ENCODE measurements around the gene PCDHA8.
"Not testable (repeated sequence)": the region's sequence is repeated elsewhere in the genome, so short reads cannot be mapped to it uniquely, and the experiment has no call there.

Gene PCDHA8, protein sequence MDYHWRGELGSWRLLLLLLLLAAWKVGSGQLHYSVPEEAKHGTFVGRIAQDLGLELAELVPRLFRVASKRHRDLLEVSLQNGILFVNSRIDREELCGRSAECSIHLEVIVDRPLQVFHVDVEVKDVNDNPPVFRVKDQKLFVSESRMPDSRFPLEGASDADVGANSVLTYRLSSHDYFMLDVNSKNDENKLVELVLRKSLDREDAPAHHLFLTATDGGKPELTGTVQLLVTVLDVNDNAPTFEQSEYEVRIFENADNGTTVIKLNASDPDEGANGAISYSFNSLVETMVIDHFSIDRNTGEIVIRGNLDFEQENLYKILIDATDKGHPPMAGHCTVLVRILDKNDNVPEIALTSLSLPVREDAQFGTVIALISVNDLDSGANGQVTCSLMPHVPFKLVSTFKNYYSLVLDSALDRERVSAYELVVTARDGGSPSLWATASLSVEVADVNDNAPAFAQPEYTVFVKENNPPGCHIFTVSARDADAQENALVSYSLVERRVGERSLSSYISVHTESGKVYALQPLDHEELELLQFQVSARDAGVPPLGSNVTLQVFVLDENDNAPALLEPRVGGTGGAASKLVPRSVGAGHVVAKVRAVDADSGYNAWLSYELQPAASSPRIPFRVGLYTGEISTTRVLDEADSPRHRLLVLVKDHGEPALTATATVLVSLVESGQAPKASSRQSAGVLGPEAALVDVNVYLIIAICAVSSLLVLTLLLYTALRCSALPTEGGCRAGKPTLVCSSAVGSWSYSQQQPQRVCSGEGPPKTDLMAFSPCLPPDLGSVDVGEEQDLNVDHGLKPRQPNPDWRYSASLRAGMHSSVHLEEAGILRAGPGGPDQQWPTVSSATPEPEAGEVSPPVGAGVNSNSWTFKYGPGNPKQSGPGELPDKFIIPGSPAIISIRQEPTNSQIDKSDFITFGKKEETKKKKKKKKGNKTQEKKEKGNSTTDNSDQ

DNA sequence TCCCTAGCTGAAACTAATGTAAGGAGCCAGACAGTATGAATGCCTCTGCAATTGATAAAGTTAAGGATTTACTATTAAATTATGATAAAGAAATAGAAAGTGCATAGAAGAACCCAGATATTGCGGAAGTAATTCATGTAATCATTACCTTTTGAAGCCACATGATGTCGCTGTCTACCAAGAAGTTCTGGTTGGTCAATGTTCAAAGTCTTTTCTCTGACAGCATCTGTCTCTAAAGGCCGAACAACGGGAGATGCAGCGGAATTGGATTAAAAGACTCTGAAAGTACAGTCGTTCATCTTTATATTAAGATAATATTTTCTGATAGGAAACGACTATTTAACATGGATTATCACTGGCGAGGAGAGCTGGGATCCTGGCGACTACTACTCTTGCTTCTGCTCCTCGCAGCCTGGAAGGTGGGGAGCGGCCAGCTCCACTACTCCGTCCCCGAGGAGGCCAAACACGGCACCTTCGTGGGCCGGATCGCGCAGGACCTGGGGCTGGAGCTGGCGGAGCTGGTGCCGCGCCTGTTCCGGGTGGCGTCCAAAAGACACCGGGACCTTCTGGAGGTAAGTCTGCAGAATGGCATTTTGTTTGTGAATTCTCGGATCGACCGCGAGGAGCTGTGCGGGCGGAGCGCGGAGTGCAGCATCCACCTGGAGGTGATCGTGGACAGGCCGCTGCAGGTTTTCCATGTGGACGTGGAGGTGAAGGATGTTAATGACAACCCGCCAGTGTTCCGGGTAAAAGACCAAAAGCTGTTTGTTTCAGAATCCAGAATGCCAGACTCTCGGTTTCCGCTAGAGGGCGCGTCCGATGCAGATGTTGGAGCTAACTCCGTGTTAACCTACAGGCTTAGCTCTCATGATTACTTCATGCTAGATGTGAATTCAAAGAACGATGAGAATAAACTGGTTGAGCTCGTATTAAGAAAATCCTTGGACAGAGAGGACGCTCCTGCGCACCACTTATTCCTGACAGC lies at the start of gene PCDHA8:
Gene PCDHA8 (plus strand): TSS at position 210 of the 985 bp plus-strand sequence. CDS start 135 bp downstream, at position 345.
- peak; percentile 32 for DNase-seq

DNA sequence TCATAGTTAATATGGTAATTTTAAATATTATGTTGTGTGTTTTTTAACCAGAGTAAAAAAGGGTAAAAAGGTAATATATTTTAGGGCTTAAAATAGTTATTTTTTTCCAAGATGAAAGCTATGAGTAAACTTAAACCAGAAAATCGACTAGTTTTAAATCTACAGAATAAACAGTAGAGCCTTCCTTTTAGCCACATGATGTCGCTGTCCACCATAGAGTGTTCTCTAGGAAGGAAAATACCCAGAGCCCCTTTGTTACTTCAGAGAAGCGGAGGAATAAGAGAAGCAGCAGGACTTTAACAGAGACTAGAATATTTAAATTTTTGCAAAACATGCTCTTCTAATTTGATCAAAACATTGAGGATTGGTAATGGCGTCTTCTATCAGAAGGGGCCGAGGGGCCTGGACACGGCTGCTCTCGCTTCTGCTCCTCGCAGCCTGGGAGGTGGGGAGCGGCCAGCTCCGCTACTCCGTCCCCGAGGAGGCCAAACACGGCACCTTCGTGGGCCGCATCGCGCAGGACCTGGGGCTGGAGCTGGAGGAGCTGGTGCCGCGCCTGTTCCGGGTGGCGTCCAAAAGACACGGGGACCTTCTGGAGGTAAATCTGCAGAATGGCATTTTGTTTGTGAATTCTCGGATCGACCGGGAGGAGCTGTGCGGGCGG lies 46.3 kb upstream of the PCDHA8 start, which contains the start of gene PCDHA2:
Gene PCDHA2 (plus strand): TSS at position 258 of the 664 bp plus-strand sequence.
- DNase-seq: no peak

DNA sequence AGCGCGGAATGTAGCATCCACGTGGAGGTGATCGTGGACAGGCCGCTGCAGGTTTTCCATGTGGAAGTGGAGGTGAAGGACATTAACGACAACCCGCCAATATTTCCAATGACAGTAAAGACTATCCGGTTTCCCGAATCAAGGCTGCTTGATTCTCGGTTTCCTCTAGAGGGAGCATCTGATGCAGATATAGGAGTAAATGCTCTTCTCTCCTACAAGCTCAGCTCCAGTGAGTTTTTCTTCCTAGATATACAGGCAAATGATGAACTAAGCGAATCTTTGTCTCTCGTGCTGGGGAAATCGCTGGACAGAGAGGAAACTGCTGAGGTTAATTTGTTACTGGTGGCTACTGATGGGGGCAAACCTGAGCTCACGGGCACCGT lies 45.7 kb upstream of the PCDHA8 start:
- DNase-seq: no peak

DNA sequence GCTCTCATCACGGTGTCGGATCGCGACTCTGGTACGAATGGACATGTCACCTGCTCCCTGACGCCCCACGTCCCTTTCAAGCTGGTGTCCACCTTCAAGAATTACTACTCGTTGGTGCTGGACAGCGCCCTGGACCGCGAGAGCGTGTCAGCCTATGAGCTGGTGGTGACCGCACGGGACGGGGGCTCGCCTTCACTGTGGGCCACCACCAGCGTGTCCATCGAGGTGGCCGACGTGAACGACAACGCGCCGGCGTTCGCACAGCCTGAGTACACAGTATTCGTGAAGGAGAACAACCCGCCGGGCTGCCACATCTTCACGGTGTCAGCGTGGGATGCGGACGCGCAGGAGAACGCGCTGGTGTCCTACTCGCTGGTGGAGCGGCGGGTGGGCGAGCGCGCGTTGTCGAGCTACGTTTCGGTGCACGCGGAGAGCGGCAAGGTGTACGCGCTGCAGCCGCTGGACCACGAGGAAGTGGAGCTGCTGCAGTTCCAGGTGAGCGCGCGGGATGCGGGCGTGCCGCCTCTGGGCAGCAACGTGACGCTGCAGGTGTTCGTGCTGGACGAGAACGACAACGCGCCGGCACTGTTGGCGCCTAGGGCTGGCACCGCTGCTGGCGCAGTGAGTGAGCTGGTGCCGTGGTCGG lies 44.8 kb upstream of the PCDHA8 start:
- not testable (repeated sequence) for DNase-seq

DNA sequence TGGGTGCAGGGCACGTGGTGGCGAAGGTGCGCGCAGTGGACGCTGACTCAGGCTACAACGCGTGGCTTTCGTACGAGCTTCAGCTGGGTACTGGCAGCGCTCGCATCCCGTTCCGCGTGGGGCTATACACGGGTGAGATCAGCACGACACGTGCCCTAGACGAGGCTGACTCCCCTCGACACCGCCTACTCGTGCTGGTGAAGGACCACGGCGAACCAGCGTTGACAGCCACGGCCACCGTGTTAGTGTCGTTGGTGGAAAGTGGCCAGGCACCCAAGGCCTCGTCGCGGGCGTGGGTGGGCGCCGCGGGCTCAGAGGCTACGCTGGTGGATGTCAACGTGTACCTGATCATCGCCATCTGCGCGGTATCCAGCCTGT lies 44.3 kb upstream of the PCDHA8 start:
- DNase-seq: no peak

DNA sequence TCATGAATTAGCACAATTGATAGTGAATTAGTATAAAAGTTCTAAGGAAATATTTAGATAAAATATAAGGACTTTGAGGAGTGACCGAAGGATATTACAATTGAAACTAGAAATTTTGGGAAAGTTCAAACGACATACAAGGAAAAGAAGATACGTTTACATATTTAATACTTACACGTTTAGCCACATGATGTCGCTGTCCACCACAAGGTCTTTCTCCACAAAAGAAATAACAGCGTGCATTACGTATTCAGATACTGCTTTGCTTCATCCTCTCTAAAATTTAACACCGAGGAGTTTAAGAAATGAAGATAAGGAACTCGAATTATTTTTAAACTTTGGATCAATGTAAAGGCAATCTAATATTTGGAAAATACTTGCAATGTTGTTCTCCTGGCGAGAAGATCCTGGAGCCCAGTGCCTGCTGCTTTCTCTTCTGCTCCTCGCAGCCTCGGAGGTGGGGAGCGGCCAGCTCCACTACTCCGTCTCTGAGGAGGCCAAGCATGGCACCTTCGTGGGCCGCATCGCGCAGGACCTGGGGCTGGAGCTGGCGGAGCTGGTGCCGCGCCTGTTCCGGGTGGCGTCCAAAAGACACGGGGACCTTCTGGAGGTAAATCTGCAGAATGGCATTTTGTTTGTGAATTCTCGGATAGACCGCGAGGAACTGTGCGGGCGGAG lies 40.0 kb upstream of the PCDHA8 start, which contains the start of gene PCDHA3:
Gene PCDHA3 (plus strand): TSS at position 242 of the 678 bp plus-strand sequence.
- DNase-seq: peak; percentile 34

DNA sequence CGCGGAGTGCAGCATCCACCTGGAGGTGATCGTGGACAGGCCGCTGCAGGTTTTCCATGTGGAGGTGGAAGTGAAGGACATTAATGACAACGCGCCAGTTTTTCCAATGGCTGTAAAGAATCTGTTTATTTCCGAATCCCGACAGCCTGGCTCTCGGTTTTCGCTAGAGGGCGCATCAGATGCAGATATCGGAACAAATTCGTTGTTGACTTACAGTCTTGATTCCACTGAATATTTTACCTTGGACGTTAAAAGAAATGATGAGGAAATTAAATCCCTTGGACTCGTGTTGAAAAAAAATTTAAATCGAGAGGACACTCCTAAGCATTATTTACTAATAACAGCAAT lies 39.5 kb upstream of the PCDHA8 start:
- DNase-seq: peak; percentile 1

DNA sequence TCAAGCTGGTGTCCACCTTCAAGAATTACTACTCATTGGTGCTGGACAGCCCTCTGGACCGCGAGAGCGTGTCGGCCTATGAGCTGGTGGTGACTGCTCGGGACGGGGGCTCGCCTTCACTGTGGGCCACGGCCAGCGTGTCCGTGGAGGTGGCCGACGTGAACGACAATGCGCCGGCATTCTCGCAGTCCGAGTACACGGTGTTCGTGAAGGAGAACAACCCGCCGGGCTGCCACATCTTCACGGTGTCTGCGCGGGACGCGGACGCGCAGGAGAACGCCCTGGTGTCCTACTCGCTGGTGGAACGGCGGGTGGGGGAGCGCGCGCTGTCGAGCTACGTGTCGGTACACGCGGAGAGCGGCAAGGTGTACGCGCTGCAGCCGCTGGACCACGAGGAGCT lies 38.6 kb upstream of the PCDHA8 start:
- not testable (repeated sequence) for DNase-seq

DNA sequence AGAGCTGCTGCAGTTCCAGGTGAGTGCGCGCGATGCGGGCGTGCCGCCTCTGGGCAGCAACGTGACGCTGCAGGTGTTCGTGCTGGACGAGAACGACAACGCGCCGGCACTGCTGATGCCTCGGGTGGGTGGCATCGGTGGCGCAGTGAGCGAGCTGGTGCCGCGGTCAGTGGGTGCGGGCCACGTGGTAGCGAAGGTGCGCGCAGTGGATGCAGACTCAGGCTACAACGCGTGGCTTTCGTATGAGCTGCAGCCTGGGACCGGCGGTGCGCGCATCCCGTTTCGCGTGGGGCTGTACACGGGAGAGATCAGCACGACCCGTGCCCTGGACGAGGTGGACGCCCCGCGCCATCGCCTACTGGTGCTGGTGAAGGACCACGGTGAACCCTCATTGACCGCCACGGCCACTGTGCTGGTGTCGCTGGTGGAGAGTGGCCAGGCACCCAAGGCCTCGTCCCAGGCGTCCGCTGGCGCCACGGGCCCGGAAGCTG lies 38.2 kb upstream of the PCDHA8 start:
- no peak for DNase-seq

DNA sequence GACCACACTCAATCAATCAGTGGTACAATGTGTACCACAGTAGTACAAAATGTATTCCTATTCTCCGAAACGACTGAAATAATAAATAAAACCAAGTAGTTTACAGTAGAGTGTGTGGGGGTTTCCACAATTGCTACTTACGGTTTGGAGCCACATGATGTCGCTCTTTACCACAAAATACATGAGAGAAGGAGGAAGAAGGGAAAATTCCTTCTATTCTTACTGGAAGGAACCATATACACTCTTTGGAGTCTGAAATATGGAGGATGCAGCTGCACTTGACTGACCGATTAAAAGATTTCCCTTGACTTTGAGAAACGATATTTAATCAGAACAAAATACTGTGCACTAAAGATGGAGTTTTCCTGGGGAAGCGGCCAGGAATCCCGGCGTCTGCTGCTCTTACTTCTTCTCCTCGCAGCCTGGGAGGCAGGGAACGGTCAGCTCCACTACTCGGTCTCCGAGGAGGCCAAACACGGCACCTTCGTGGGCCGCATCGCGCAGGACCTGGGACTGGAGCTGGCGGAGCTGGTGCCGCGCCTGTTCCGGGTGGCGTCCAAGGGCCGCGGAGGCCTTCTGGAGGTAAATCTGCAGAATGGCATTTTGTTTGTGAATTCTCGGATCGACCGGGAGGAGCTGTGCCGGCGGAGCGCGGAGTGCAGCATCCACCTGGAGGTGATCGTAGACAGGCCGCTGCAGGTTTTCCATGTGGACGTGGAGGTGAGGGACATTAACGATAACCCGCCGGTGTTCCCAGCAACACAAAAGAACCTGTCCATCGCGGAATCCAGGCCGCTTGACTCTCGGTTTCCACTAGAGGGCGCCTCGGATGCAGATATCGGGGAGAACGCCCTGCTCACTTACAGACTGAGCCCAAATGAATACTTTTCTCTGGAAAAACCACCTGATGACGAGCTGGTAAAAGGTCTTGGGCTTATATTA lies 33.9 kb upstream of the PCDHA8 start, which contains the start of gene PCDHA4:
Gene PCDHA4 (plus strand): TSS at position 235 of the 942 bp plus-strand sequence.
- DNase-seq: peak; percentile 27

DNA sequence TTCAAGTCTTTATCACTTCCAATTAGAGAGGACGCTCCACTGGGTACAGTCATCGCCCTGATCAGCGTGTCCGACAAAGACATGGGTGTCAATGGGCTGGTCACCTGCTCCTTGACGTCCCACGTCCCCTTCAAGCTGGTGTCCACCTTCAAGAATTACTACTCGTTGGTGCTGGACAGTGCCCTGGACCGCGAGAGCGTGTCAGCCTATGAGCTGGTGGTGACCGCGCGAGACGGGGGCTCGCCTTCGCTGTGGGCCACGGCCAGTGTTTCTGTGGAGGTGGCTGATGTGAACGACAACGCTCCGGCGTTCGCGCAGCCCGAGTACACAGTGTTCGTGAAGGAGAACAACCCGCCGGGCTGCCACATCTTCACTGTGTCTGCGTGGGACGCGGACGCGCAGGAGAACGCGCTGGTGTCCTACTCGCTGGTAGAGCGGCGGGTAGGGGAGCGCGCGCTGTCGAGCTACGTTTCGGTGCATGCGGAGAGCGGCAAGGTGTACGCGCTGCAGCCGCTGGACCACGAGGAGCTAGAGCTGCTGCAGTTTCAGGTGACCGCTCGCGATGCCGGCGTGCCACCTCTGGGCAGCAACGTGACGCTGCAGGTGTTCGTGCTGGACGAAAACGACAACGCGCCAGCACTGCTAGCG lies 32.6 kb upstream of the PCDHA8 start:
- DNase-seq: not testable (repeated sequence)

DNA sequence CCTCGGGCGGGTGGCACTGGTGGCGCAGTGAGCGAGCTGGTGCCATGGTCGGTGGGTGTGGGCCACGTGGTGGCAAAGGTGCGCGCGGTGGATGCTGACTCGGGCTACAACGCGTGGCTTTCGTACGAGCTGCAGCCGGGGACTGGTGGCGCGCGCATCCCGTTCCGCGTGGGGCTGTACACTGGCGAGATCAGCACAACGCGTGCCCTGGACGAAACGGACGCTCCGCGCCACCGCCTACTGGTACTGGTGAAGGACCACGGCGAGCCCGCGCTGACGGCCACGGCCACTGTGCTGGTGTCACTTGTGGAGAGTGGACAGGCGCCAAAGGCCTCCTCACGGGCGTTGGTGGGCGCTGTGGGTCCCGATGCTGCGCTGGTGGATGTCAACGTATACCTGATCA lies 32.1 kb upstream of the PCDHA8 start:
- DNase-seq: no peak

DNA sequence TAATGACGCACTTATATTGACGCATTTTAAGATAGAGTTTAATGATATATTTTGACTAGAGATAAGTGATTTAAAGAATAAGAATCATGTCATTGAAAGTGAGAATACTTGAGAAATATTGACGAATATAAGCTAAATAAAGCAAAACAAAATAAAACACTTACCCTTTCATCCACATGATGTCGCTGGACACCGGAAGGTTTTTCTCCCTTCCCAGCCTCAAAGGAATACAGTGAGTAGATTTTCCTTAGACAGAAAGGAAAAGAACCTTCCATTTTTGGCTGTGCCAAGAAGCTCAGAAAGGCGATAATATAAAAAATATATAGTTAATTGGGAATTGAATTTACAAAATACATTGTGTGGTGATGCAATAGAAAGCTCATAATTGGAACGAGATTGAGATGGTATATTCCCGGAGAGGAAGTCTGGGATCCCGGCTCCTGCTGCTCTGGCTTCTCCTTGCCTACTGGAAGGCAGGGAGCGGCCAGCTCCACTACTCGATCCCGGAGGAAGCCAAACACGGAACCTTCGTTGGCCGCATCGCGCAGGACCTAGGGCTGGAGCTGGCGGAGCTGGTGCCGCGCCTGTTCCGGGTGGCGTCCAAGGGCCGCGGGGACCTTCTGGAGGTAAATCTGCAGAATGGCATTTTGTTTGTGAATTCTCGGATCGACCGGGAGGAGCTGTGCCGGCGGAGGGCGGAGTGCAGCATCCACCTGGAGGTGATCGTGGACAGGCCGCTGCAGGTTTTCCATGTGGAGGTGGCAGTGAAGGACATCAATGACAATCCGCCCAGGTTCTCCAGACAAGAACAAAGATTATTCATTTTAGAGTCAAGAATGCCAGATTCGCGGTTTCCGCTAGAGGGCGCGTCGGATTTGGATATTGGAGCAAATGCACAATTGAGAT lies 19.4 kb upstream of the PCDHA8 start, which contains the start of gene PCDHA5:
Gene PCDHA5 (plus strand): TSS at position 239 of the 906 bp plus-strand sequence.
- no peak for DNase-seq

DNA sequence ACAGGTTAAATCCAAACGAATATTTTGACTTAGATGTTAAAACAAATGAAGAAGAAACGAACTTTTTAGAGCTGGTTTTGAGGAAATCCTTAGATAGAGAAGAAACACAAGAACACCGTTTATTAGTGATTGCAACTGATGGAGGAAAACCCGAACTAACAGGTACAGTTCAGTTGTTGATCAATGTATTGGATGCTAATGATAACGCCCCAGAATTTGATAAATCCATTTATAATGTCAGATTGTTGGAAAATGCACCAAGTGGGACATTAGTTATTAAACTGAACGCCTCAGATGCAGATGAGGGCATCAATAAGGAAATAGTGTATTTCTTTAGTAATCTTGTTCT lies 18.7 kb upstream of the PCDHA8 start:
- no peak for DNase-seq

DNA sequence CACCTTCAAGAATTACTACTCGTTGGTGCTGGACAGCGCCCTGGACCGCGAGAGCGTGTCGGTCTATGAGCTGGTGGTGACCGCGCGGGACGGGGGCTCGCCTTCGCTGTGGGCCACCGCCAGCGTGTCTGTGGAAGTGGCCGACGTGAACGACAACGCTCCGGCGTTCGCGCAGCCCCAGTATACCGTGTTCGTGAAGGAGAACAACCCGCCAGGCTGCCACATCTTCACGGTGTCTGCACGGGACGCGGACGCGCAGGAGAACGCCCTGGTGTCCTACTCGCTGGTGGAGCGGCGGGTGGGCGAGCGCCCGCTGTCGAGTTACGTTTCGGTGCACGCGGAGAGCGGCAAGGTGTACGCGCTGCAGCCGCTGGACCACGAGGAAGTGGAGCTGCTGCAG lies 18.0 kb upstream of the PCDHA8 start:
- not testable (repeated sequence) for DNase-seq

DNA sequence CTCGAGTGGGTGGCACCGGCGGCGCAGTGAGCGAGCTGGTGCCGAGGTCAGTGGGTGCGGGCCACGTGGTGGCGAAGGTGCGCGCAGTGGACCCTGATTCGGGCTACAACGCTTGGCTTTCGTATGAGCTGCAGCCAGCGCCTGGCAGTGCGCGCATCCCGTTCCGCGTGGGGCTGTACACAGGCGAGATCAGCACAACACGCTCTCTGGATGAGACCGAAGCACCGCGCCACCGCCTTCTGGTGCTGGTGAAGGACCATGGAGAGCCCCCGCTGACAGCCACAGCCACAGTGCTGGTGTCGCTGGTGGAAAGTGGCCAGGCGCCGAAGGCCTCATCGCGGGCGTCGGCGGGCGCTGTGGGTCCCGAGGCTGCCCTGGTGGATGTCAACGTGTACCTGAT lies 17.5 kb upstream of the PCDHA8 start:
- no peak for DNase-seq

DNA sequence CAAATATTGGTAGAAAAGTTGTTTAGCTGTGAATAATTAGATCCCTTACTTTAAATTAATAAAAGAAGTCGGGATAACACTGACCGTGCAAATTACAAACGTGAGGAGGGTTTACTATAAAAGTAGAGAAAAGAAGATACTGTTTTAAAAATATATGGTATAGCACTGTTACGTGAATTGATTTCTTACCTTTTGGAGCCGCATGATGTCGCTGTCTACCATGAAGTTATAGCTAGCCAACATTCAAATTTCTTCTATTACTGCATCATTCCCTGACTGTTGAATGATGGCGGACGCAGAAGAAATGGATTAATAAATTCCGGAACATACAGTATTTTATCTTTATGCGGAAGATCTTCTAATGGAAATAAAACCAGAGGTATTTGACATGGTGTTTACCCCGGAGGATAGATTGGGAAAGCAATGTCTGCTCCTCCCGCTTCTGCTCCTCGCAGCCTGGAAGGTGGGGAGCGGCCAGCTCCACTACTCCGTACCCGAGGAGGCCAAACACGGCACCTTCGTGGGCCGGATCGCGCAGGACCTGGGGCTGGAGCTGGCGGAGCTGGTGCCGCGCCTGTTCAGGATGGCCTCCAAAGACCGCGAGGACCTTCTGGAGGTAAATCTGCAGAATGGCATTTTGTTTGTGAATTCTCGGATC lies 13.2 kb upstream of the PCDHA8 start, which contains the start of gene PCDHA6:
Gene PCDHA6 (plus strand): TSS at position 257 of the 658 bp plus-strand sequence. CDS start 132 bp downstream, at position 389.
- no peak for DNase-seq
